Right atrium auricular region (tissue), 2 donors: ENCODE measurements around the gene HMGCLL1. TPM values are rescaled to one million over a fixed set of nuclear protein-coding genes. Genes with fewer than 3 reads are reported as not detected.

ENCODE experiments used
- DNase-seq: peaks from one replicate; pipeline ENCODE4 v3.0.0-alpha.2; 2019; ENCODE audit warnings: low spot score
- H3K27ac ChIP-seq, 2 donors: fragments of 200-600 bp; sonication (generic); 1 replicate in 1 of 2; 2 replicates in 1 of 2; pipeline ENCODE4 v1.5.1; 2016 to 2019
- H3K27me3 ChIP-seq, 2 donors: fragments of 200-600 bp; sonication (generic); one replicate each; pipeline versions ENCODE4 v1.5.1 to v1.6.0; 2017 to 2019
- H3K36me3 ChIP-seq: fragments of 200-600 bp; sonication (generic); one replicate; pipeline ENCODE4 v1.5.1; 2016
- H3K4me1 ChIP-seq, 2 donors: fragments of 200-600 bp; sonication (generic); one replicate each; pipeline versions ENCODE4 v1.5.1 to v1.6.0; 2017 to 2019
- H3K4me3 ChIP-seq, 2 donors: fragments of 200-600 bp; sonication (generic); 1 replicate in 1 of 2; 2 replicates in 1 of 2; pipeline ENCODE4 v1.5.1; 2017 to 2019; ENCODE audit warnings: mild to moderate bottlenecking in 1 of 2, moderate library complexity in 1 of 2
- H3K9me3 ChIP-seq, 2 donors: fragments of 200-600 bp; sonication (generic); one replicate each; pipeline ENCODE4 v1.5.1; 2019
- CTCF ChIP-seq, 2 donors: fragments of 200-600 bp; sonication (generic); IDR thresholded peaks; one replicate each; pipeline ENCODE4 v1.5.1; 2019; ENCODE audit warnings: antibody characterized with exemption in 2 of 2
- total RNA-seq, 2 donors: library from RNA; depleted of rRNA; stranded (reverse); fragments of >200 nt; gene quantifications; one replicate each; pipeline ENCODE4 v1.1.0, GENCODE V29; 2016

HMGCLL1 gene
- total RNA-seq, 2 donors from 2014 or later: 0.94 to 2.6 TPM

GRCh38 chr6:55516736-55517135, 62.3 kb downstream of the HMGCLL1 start:
- no peaks in the 10 kb centered on the region for H3K27me3 ChIP-seq
- H3K4me1 ChIP-seq: no peaks in the 10 kb centered on the region
- no peaks in the 10 kb centered on the region for H3K9me3 ChIP-seq
- no peak overlapping the region for H3K27ac ChIP-seq
- H3K4me3 ChIP-seq: no peak overlapping the region
- TF ChIP-seq CTCF (IDR thresholded peaks at IDR 0.05): no peak
- no peaks in the 10 kb centered on the region for H3K36me3 ChIP-seq
- no peak for DNase-seq

GRCh38 chr6:55512904-55513303, 66.1 kb downstream of the HMGCLL1 start:
- Histone ChIP-seq H3K9me3 (no peaks in the 10 kb centered on the region), H3K36me3 (no peaks in the 10 kb centered on the region), H3K27me3 (no peaks in the 10 kb centered on the region), H3K27ac (no peak overlapping the region), H3K4me1 (no peaks in the 10 kb centered on the region), H3K4me3 (no peak overlapping the region)
- DNase-seq: no peak
- no peak for TF ChIP-seq CTCF (IDR thresholded peaks at IDR 0.05)

GRCh38 chr6:55511122-55511800, 67.7 kb downstream of the HMGCLL1 start:
- Histone ChIP-seq H3K36me3 (no peaks in the 10 kb centered on the region), H3K4me3 (no peak overlapping the region), H3K9me3 (no peaks in the 10 kb centered on the region), H3K27me3 (no peaks in the 10 kb centered on the region), H3K27ac (no peak overlapping the region), H3K4me1 (no peaks in the 10 kb centered on the region)
- no peak for DNase-seq
- TF ChIP-seq CTCF (IDR thresholded peaks at IDR 0.05): no peak

DNA sequence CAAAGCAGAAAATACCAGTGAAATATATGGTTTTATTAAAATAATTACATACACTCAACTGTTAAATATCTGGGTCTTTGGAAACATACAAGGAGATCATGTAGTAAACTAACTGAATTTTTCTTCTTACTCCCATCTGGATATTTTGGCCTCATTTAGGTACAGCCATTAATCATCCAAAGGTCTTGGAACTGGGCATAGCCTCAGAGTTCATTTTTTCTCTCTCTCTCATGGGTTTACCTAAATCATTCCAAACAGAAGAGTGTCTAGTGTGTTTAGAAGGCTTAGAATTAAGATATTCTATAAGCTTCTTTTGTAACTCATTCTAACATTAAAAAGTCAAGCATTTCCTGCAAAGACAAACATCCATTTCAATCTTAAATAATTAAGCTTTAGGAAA, 79.4 kb downstream of the HMGCLL1 start:
- H3K36me3 ChIP-seq: no peaks in the 10 kb centered on the region

GRCh38 chr6:55497694-55498093, 81.3 kb downstream of the HMGCLL1 start:
- no peak for TF ChIP-seq CTCF (IDR thresholded peaks at IDR 0.05)
- Histone ChIP-seq H3K36me3 (no peaks in the 10 kb centered on the region), H3K4me1 (no peaks in the 10 kb centered on the region), H3K9me3 (no peaks in the 10 kb centered on the region), H3K27ac (no peak overlapping the region), H3K4me3 (no peak overlapping the region), H3K27me3 (no peaks in the 10 kb centered on the region)
- no peak for DNase-seq

More for the DNA sequence above, 79.4 kb downstream of the HMGCLL1 start:
- no peak for TF ChIP-seq CTCF (IDR thresholded peaks at IDR 0.05)
- no peaks in the 10 kb centered on the region for H3K9me3 ChIP-seq
- H3K4me1 ChIP-seq: no peaks in the 10 kb centered on the region
- no peak for DNase-seq
- no peaks in the 10 kb centered on the region for H3K27me3 ChIP-seq
- H3K27ac ChIP-seq: no peak overlapping the region
- H3K4me3 ChIP-seq: no peak overlapping the region

GRCh38 chr6:55496201-55496600, 82.8 kb downstream of the HMGCLL1 start:
- no peaks in the 10 kb centered on the region for H3K27me3 ChIP-seq
- no peaks in the 10 kb centered on the region for H3K4me1 ChIP-seq
- H3K27ac ChIP-seq: no peak overlapping the region
- no peak overlapping the region for H3K4me3 ChIP-seq
- H3K9me3 ChIP-seq: no peaks in the 10 kb centered on the region
- H3K36me3 ChIP-seq: no peaks in the 10 kb centered on the region
- no peak for TF ChIP-seq CTCF (IDR thresholded peaks at IDR 0.05)
- no peak for DNase-seq
